GM19463 (cell line): Measurements from ENCODE around the gene ZSWIM4.

Experiments
- ATAC-seq: cut with Tn5 transposase; IDR thresholded peaks from one replicate; pipeline ENCODE4 v1.9.1; 2021; ENCODE audit warnings: mild to moderate bottlenecking, moderate library complexity; ENCODE audit not compliant: unreplicated experiment

ZSWIM4 gene

DNA sequence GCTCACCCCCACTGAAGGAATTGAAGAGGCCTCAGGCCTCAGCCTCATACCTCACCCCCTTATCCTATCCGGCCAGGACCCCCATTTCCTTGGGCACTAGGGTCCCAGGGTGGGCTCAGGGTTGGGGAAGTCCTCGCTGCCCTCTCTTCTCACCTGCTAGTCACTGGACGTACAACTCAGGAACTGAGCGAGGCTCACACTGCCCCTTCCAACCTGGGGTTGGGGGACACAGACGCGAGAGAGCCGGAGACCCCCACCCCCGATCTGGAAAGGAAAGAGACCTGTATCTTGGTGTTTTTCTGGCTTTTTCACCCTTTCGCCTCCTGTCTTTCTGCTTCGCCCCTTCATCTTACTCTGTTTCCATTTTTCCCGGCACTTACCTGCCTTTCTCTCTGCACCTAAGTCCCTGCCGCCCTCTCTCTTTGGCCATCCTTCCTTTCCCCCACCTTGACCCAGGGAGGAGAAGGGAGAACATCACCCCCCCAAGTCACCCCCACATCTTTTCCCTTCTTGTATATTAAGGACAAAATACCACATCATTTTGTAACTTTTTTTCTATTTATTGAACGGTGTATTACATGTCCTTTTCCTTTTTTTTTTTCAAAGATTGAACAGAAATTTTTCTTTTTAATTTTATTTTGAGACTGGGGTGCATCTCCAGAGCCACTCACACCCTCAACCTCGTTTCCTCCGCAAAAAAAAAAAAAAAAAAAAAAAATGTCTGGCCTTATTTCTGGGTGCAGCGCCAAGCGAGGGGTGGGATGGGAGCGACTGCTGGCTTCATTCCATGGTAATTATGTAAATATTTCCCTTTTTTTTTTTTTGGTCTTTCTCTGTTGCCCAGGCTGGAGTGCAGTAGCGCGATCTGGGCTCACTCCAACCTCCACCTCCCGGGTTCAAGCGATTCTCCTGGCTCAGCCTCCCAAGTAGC is 36.6 kb downstream of the ZSWIM4 start:
- ATAC-seq: no peak

DNA sequence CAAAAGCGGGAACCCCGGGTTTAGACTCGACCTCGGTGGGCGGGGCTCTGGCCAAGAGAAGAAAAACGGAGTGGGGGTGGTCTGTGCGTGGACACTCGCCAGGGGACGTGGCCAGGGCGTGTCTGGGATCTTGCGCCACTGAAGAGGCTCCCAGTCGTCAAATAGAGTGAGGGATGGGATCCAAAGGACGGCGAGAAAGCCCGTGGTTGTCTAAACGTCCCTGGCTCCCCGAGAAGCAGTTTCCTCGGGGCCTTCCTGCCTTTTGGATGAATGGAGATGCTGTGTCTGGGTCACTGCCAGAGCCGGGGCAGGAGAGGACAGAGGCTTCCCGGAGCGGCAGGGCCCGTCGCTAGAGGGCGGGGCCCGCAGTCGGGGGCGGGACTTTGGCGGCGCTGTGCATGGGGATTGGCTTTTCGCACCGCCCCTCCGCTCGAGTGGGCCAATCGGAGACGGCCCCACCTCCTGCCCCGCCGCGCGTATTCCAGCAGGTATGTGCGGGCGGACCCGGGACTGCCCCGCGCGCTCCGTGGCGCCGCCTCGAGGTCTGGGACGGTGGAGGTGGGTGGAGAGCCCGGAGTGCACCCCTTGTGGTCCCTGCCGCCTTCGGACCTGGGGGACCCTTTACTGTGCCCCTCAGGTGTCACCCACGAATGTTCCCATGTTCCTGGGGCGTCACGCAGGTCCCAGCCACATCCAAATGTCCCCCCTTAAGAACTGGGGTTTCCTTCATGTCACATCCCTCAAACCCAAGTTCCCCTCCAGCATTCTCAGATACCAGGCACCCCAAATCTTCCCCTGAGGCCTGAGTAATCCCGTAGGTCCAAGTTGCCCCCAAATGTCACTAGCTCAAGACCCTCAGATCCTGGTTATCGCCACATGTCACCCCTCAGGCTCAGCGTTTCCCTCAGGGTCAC is 38.3 kb downstream of the ZSWIM4 start:
- ATAC-seq: peak; percentile 85

DNA sequence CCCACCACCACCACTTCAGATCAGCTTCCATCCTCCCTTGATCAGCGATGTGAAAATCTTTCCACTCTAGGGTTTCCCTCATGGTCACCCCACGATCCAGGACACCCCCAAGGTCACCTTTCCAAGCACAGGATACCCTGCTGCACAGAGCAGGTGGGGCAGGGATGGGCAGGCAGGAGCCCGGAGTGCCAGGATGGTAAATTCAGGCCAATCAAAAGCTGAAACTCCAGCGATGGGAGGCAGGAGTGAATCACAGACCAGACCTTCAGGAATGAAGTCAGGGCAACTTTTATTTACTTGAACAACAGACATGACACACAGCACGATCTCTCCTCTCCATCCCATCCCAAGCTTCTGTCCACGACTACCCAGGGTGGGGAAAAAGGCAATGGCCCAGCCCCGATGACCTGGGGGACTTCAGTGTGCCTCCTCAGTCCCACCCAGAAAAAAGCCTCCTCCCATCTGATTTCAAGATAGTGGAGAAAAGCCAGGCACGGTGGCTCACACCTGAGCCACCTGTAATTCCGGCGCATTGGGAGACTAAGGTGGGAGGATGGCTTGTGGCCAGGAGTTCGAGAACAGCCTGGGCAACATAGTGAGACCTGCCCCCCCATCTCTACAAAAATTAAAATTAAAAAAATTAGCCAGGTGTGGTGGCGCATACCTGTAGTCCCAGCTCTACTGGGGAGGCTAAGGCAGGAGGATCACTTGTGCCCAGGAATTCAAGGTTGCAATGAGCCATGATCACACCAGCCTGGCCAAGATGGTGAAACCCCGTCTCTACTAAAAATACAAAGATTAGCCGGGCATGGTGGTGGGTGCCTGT is 39.2 kb downstream of the ZSWIM4 start:
- ATAC-seq: no peak

DNA sequence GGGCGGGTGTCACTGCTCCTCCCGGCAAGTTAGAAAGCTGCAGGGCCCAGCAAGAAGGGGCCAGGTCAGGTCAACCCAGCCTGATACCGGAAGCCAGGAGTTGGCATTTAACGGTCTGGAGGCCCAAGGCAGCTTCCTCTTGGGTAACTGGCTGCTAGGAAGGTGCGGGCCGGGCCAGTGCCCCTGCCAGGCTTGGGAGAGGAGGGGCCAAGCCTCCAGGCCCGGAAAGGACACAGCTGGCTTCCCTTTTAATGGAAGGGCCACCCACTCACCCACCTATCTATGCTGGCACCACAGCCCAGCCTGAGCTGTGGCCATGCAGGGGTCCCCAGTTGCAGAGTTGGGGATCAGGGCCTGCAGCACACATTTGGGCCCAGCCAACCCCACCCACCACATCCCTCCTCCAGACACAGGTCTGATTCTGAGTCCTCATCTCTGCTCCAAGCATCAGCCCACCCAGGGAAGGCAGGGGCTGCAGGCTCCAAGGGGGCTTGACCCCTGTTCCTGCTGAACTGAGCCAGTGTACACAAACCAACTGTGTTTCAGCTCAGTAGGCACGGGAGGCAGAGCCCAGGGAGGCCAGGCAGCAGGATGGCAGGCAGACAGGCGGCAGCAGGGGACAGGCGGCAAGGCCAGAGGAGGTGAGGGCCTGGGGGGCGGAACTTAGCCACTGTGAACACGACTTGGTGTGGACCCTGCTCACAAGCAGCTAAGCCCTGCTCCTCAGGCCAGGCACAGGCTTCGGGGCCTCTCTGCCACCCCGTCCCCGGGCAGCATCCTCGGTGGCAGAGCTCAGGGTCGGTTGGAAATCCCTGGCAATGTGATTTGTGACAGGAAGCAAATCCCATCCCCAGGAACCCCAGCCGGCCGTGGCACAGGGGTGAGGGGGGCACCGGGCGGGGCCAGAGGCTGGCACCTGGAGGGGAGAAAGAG is 40.8 kb downstream of the ZSWIM4 start:
- ATAC-seq: no peak

DNA sequence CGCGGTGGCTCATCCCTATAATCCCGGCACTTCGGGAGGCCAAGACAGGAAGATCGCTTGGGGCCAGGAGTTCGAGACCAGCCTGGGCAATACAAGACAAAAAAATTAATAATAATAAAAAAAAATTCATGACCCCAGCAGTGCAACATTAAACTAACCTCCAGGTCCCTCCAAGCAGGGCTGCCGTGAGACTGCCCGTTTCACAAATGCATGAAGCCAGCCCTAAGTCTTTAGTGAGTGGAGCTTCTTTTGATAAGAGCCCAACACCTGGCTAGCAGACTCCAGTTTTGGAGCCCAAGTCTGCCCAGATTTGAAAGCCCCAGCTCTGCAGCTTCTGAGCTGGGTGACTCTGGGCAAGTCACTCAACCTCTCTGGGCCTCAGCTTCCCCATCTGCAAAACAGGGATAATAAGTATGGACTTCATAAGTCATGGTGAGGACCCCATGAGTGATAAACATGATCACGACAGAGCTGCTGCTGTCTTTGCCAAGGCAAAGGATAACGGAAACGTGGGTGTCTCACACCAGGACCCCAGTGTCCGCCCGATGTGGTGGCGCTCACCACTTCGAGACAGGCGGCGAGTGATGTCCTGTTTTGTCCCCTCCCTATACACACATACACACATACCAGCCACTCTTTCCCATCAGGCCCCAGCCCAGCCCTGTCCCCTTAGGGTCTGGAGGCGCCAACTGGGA is 43.3 kb downstream of the ZSWIM4 start:
- ATAC-seq: no peak

DNA sequence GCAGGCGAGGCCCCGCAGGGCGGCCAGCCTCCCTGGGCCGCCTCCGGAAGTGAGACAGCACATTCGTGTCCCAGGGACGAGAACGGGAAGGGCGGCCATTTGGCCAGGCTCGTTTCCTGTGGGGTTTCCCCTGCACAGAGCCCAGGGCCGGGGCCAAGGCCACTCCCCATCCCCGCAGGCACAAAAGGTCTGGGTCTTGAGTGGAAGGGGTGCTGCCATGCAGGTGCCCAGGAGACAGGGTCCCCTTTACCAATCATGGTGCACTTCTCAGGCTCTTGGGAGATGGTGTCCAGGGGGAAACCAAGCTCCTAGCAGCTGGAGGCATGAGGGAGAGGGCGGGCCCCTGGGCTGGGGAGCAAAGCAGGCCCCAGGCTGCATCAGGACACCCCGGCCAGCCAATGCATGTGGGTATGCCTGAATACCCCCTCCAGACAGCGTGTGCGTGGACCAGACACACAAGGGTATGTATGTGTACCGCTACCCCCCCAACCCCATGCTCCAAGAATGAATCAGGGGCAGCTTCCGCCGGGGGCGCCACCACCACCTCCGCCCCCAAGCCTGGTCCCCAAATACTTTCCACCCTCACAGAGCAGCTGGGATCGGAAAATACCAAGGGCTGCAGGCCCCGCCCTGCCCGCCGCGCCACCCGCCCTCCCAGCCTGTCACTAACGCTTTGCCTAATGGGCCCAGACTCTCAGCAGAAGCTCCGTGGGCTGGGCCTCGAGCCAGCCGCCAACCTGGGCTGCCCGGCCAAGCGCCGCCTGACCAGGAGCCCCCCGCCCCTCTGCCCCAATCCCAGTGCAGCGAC is 44.1 kb downstream of the ZSWIM4 start:
- peak; percentile 38 for ATAC-seq

DNA sequence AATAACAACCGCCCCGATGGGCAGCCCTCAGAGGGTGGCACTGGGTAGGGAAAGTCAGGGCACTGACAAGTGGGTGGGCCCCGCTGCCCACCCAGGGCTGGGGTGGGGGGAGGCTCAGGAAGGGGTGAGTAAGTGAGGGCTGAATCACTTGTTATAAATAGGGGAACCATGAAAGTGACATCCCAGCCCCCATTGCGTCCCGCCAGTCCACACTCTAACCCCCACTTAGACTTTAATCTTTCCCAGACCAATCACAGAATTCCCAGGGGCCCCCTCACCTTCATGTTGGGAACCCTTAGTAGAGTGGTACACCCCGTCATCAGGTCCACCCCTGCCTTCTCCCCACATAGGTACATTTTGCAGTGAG is 44.7 kb downstream of the ZSWIM4 start:
- no peak for ATAC-seq

DNA sequence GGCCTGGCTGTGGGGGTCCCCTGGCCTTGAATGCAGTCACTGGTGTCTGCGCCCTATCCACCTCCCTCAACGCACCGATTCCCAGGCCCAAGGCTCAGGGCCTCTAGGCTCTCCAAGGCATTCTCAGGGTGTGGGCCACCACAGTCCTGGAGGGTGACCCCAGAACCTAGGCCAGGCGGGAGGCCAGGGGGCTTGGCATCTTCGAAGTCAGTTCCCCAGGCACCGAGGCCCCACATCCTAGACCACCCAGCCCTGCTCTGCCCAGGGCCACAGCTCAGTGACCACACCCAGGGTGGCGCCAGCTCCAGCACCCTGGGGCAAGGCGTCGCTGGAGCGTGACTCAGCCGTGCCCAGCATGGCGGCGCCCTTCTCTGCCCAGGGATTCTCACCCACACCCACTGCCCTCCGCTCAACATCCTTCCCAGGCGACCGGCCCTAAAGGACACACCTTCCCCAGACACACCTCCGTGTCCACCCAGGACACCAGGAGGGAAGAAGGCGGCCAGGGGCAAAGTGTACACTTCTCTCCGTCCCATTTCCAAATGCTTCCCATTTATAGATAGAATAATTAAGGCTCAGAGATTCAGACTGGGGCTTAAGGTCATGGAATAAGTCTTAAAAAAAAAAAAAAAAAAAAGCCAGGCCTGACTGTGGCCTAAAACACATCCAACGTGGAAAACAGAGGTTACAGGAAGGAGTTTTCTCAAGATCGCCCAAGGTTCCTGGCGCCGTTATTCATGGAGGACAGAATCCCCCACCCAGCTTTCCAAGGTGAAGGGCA is 45.3 kb downstream of the ZSWIM4 start:
- no peak for ATAC-seq

DNA sequence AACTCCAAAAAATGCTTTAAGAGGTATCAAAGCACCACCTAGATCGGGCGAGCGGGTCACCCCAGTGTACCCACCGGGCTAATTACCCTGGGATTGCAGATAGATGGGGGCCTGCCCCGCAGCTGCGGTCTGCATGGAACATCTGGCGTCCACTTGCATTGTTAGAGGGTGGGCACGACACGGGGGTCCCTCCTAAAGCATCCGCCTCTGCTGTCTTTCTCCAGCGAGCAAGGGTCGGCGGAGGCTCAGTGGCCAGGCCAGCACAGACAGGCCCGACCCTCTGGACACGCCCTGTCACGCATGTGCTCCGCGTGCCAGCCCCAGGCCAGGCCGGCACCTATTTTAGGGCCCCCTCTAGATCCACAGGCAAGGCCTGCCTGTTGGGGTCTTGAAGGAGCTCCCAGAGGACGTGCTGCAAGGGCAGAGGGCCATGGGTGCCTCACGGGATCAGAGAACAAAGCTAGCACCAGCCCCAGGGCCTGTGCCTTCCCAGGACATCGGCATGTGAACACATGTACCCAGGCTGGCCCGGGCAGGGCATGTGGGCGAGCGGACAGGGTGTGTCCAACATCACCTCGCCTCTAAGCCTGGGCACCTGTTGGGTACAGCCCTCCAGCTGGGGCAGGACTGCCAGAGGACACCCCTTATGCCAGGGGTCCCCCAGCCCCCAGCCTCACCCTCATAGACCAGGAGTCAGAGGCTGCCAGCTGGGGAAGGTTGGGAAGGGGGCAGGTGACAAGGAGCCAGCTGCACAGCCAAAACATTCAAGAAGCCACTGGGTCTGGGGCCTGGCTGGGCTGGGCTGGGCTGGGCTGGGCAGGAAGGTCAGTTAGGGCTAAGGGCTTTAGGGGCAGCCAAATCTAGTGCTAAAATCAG is 46.1 kb downstream of the ZSWIM4 start:
- ATAC-seq: no peak

DNA sequence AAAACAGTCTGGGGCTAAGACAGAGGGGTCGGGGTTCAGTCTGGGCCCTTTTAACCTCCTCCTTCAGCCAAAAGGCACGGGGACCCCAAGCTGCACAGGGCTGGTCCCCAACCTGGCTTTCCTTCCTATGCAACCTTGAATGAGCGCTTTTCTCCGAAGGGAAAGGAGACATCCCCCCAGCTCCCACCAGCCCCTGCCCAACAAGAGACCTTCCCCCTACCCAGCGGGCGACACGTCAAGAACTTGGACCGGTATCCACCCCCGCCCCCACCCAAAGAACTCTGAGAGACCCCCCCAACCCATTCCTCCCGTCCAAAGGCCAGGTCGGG is 46.7 kb downstream of the ZSWIM4 start:
- no peak for ATAC-seq

DNA sequence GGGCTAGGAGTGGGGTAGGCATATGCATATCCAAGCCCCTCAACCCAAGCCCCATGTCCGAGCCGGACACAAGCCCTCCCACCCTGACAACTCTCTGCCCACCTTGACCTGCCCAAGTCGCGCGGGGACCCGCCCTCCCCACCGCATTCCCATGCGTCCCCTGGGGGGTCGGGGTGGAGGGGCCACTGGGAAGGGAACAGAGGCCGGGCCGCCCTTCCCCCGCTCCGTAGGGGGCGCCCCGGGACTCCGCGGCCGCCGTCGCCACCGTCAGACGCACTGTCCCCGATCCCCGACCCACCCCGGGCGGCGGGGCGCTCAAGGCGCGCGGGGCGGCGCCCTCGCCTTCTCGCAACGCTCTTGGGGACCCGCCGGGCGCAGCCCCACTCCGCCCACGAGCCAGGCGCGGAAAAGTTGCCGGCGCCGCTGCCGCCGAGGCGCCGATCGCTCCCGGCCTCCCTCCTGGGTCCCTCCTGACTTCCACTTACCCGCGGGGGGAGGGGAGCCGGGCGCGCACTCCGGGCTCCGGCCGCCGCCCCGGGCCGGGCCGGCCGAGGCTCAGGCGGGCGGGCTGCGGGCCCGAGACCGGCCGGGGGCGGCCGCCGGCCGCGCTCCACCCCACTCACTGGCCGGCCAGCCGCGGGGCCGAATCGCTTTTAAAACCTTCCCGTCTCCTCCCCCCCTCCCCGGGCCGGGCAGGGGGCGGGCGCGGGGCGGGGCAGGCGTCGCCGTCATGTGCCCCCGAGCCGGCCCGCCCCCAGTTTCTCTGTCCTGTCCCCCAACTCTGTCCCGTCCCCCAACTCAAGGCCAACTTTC is 47.3 kb downstream of the ZSWIM4 start:
- no peak for ATAC-seq

DNA sequence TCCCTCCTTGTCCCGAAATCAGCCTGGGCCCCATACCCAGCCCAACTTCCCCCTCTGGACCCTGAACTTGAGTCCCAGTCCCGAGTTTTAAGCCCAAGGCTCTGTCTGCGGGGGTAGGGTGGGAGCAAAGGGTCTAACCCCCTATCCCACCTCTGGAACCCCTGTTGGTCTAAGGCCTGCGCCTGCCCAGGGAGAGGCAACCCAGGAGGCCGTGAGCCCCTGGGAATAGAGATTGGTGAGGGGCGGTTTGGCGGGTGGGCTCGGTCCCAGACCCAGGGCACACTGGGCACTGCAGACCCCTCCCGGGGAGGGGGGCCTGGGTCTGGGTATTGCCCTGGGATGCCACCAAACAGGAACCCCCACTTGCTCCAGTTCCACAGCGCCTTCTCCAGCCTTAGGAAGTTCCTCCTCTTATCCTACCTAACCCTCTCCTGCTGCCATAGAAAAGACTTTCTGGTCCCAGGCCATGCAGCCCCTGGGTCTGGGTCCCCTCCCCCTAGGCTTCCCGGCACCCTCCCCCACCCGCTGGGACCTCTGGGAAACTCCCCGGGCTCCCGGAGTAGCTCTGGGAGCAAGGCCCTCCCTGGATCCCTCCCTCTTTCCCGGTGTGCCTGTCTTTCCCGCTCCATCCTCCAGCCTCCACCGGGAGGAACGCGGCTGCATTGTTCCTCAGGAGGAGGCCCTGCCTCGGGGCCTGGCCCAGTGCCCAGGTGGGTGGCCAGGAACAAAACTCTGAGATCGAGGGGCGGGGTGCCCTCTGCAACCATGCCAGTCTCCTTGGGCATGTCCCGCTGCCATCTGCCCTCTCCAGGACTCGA is 48.1 kb downstream of the ZSWIM4 start:
- ATAC-seq: no peak

DNA sequence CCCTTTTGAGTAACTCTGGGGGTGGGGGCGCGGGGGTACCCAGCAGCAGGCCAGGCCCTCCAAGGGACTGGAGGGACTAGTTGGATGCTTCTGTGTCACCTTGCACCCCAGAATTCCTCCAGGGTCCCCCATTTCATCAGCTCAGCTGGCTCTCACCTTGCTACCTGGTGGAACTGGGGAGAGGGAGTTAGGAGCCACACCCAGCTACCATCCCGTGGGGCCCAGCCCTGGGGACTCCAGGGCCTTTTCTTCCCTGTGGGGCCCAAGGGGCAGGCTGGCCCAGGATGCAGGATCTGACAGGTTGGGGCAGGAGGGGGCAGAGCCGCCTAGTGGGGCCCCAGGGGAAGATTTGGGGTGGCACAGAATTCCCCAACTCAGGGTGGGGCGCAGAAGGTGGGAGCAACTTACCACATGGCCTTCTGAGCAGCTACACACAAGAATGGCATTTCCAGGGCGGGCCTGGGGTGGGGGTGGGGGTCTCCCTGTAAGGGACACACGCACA is 48.9 kb downstream of the ZSWIM4 start:
- ATAC-seq: no peak

DNA sequence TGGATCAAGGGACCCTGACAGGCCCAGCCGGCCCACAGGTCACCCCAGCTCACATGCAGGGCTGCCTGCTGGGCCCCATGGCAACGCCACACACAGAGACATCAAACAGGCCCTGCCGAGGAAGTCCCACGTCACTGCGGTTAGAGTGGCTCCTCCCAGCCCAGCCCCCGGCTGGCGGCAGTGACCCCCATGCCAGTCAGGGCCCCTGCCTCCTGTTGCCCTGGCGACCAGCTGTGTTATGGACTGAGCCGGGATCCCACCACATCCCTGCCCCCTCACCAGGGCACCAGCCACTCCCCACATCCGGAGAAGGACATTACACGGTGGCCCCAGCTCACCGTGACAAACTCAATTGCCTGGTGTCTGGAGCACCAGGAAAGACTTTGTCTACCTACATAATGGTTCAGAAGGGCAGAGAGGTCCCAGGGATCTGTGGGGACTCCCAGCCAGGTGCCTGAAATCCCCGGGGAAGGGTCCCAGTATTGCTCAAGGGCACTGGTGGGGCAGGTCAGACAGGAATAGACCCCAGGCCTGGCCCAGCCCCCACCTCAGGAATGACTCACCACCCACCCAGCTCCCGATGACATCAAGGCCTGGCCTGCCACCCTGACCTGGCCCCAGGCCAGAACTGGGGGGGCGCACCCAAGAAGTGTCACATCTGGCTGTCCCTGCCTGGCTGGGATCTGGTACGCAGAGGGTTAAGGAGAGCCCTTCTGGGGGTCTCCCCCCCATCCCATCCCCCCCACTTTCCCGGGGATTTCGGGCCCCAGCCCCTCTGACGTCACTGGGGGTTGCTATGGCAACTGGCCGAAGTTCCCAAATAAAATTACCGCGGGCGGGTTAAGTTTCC is 51.5 kb downstream of the ZSWIM4 start:
- ATAC-seq: peak; percentile 67
